ENCODE results near the gene CSF1. TPM values are rescaled to one million over a fixed set of nuclear protein-coding genes. Genes with fewer than 3 reads are reported as not detected.

Gene CSF1
- total and polyA plus RNA-seq, 9 donors, result 13.1 to 57.6 (median 44.3) TPM

- no peaks in the 10 kb centered on the region for H3K36me3 ChIP-seq
- no peak for DNase-seq
- TF ChIP-seq CTCF (IDR thresholded peaks at IDR 0.05) (no peak), POLR2A (IDR thresholded peaks at IDR 0.05) (no peak), EP300 (IDR thresholded peaks at IDR 0.05) (no peak)
- H3K27ac ChIP-seq, result no peak overlapping the region
- no peaks in the 10 kb centered on the region for H3K4me1 ChIP-seq (ENCODE audit: insufficient read depth)
- whole genome bisulfite sequencing, 3 donors, result 81 to 86% (median 82%) methylated on average over 8 of the region's 8 CpGs
- intact Hi-C loops (cut with DNase I), result no loop called here
- H3K4me3 ChIP-seq, result no peak overlapping the region
- H3K9me3 ChIP-seq, result no peaks in the 10 kb centered on the region
- H3K27me3 ChIP-seq, result no peaks in the 10 kb centered on the region
Measured at GRCh38 chr1:109894823-109895719, 15.6 kb upstream of the CSF1 start.

- peak in 1 of 5 donors; percentile 43 for DNase-seq
- Histone ChIP-seq H3K4me1 (ENCODE audit: insufficient read depth) (no peaks in the 10 kb centered on the region), H3K27me3 (no peaks in the 10 kb centered on the region), H3K9me3 (no peaks in the 10 kb centered on the region), H3K36me3 (no peaks in the 10 kb centered on the region), H3K27ac (no peak overlapping the region), H3K4me3 (no peak overlapping the region)
- TF ChIP-seq CTCF (IDR thresholded peaks at IDR 0.05) (no peak), POLR2A (IDR thresholded peaks at IDR 0.05) (no peak), EP300 (IDR thresholded peaks at IDR 0.05) (no peak)
- 51 to 62% (median 56%) methylated on average over 16 of the region's 16 CpGs for WGBS, 3 donors
- intact Hi-C loops (cut with DNase I), result no loop called here
Measured at GRCh38 chr1:109895720-109896504, 14.7 kb upstream of the CSF1 start.

GRCh38 chr1:109896681-109897080 lies 14.0 kb upstream of the CSF1 start:
- H3K4me3 ChIP-seq, result no peak overlapping the region
- H3K36me3 ChIP-seq, result no peaks in the 10 kb centered on the region
- no peaks in the 10 kb centered on the region for H3K4me1 ChIP-seq (ENCODE audit: insufficient read depth)
- no peak for TF ChIP-seq EP300 (IDR thresholded peaks at IDR 0.05)
- TF ChIP-seq CTCF (IDR thresholded peaks at IDR 0.05), result no peak
- TF ChIP-seq POLR2A (IDR thresholded peaks at IDR 0.05), result no peak
- no peak overlapping the region for H3K27ac ChIP-seq
- H3K9me3 ChIP-seq, result no peaks in the 10 kb centered on the region
- intact Hi-C loops (cut with DNase I), result no loop called here
- H3K27me3 ChIP-seq, result no peaks in the 10 kb centered on the region
- WGBS, 3 donors, result 71 to 76% (median 76%) methylated on average over 8 of the region's 8 CpGs
- DNase-seq, result no peak

GRCh38 chr1:109897259-109897955 lies 13.2 kb upstream of the CSF1 start:
- Histone ChIP-seq H3K9me3 (no peaks in the 10 kb centered on the region), H3K4me3 (no peak overlapping the region), H3K36me3 (no peaks in the 10 kb centered on the region), H3K27me3 (no peaks in the 10 kb centered on the region), H3K4me1 (ENCODE audit: insufficient read depth) (no peaks in the 10 kb centered on the region), H3K27ac (no peak overlapping the region)
- no peak for TF ChIP-seq POLR2A (IDR thresholded peaks at IDR 0.05)
- no peak for DNase-seq
- intact Hi-C loops (cut with DNase I), result no loop called here
- WGBS, 3 donors, result 78 to 82% (median 79%) methylated on average over 7 of the region's 7 CpGs

Measured in ovary (tissue), 9 donors.